ENCODE measurements around the gene SUPT3H.

GRCh38 chr6:45012687-45013086 is 365.0 kb downstream of the SUPT3H start:
- TF ChIP-seq, protein P1, sequence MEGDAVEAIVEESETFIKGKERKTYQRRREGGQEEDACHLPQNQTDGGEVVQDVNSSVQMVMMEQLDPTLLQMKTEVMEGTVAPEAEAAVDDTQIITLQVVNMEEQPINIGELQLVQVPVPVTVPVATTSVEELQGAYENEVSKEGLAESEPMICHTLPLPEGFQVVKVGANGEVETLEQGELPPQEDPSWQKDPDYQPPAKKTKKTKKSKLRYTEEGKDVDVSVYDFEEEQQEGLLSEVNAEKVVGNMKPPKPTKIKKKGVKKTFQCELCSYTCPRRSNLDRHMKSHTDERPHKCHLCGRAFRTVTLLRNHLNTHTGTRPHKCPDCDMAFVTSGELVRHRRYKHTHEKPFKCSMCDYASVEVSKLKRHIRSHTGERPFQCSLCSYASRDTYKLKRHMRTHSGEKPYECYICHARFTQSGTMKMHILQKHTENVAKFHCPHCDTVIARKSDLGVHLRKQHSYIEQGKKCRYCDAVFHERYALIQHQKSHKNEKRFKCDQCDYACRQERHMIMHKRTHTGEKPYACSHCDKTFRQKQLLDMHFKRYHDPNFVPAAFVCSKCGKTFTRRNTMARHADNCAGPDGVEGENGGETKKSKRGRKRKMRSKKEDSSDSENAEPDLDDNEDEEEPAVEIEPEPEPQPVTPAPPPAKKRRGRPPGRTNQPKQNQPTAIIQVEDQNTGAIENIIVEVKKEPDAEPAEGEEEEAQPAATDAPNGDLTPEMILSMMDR (IDR thresholded peaks at IDR 0.05), result no peak
- no peak for TF ChIP-seq EZH2 (IDR thresholded peaks at IDR 0.05; ENCODE audit: borderline replicate concordance, insufficient read depth, low read depth, low read length, poor library complexity, severe bottlenecking)

Data from B cell (primary cell).